GM18502 (cell line): ENCODE results near the gene CHST6.
"Not testable (repeated sequence)": the region's sequence is repeated elsewhere in the genome, so short reads cannot be mapped to it uniquely, and the experiment has no call there.

Experiments
- ATAC-seq: cut with Tn5 transposase; IDR thresholded peaks from one replicate; pipeline ENCODE4 v1.9.1; 2021; ENCODE audit warnings: mild to moderate bottlenecking; ENCODE audit not compliant: unreplicated experiment, poor library complexity

The CHST6 gene

GRCh38 chr16:75495076-75495674 lies at the start of gene CHST6:
TSS of gene CHST6 (minus strand) at chr16:75495441. CDS start at chr16:75479828, 15,613 bp downstream.
- ATAC-seq: peak; percentile 85

- not testable (repeated sequence) for ATAC-seq
These were observed 47.2 kb upstream of the CHST6 start for GRCh38 chr16:75542462-75542861.

GRCh38 chr16:75541236-75541635 lies 46.0 kb upstream of the CHST6 start:
- ATAC-seq: no peak

- ATAC-seq: not testable (repeated sequence)
These were observed 43.8 kb upstream of the CHST6 start for GRCh38 chr16:75538882-75539565.

- no peak for ATAC-seq
These were observed 42.5 kb upstream of the CHST6 start for GRCh38 chr16:75537776-75538175.

- no peak for ATAC-seq
These were observed 40.7 kb upstream of the CHST6 start, which contains the start of gene CHST5 for GRCh38 chr16:75535901-75536300. TSS of gene CHST5 (minus strand) at chr16:75536108. CDS start at chr16:75530384, 5,724 bp downstream.

- no peak for ATAC-seq
These were observed 40.1 kb upstream of the CHST6 start for GRCh38 chr16:75535211-75535843.

- no peak for ATAC-seq
These were observed 39.4 kb upstream of the CHST6 start for GRCh38 chr16:75534560-75535205.

GRCh38 chr16:75532791-75533190 lies 37.5 kb upstream of the CHST6 start:
- no peak for ATAC-seq

GRCh38 chr16:75532142-75532765 lies 37.0 kb upstream of the CHST6 start:
- ATAC-seq: no peak

GRCh38 chr16:75529959-75530358 lies 34.7 kb upstream of the CHST6 start:
- no peak for ATAC-seq

GRCh38 chr16:75529056-75529905 lies 34.0 kb upstream of the CHST6 start:
- no peak for ATAC-seq

GRCh38 chr16:75527825-75528299 lies 32.6 kb upstream of the CHST6 start:
- ATAC-seq: no peak

- no peak for ATAC-seq
These were observed 31.0 kb upstream of the CHST6 start for GRCh38 chr16:75526032-75526790.

- no peak for ATAC-seq
These were observed 23.9 kb upstream of the CHST6 start for GRCh38 chr16:75519175-75519574.

GRCh38 chr16:75516189-75516966 lies 21.1 kb upstream of the CHST6 start:
- ATAC-seq: peak; percentile 38

GRCh38 chr16:75514296-75514695 lies 19.1 kb upstream of the CHST6 start:
- no peak for ATAC-seq

- no peak for ATAC-seq
These were observed 11.3 kb upstream of the CHST6 start for GRCh38 chr16:75506574-75506973.
